ENCODE results near the gene PAIP2B. TPM values are rescaled to one million over a fixed set of nuclear protein-coding genes. Genes with fewer than 3 reads are reported as not detected.

Gene PAIP2B
- total RNA-seq, 4 donors from 2014 or later, result 20.1 to 29.8 (median 23.1) TPM

DNA sequence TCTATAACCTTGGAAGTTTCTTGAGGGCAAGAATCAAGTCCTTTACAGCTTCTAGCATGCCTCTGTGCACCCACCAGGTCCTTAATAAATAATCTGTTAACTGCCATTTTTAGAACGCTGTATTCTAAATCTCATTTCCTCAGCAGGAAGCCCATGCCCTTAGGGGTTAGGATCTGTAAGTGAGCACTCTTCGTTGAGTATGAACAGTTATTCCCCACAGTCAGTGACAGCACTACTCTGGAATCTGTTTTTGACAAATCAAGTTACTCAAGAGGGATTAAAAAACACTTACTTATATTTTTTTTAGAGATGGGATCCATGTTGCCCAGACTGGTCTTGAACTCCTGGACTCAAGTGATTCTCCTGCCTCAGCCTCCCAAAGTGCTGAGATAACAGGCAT lies 14.6 kb downstream of the PAIP2B start:
- no peak for TF ChIP-seq POLR2A (IDR thresholded peaks at IDR 0.05)
- TF ChIP-seq, protein P1, sequence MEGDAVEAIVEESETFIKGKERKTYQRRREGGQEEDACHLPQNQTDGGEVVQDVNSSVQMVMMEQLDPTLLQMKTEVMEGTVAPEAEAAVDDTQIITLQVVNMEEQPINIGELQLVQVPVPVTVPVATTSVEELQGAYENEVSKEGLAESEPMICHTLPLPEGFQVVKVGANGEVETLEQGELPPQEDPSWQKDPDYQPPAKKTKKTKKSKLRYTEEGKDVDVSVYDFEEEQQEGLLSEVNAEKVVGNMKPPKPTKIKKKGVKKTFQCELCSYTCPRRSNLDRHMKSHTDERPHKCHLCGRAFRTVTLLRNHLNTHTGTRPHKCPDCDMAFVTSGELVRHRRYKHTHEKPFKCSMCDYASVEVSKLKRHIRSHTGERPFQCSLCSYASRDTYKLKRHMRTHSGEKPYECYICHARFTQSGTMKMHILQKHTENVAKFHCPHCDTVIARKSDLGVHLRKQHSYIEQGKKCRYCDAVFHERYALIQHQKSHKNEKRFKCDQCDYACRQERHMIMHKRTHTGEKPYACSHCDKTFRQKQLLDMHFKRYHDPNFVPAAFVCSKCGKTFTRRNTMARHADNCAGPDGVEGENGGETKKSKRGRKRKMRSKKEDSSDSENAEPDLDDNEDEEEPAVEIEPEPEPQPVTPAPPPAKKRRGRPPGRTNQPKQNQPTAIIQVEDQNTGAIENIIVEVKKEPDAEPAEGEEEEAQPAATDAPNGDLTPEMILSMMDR (IDR thresholded peaks at IDR 0.05), result no peak
- H3K4me3 ChIP-seq (ENCODE audit: low read depth, poor library complexity, severe bottlenecking), result no peak overlapping the region
- DNase-seq (ENCODE audit: low spot score in 2 of 2), result no peak
- intact Hi-C loops (cut with DNase I; ENCODE audit: low total_unique reads), result no loop called here
- WGBS, 2 donors, result 51 to 59% methylated on average over 2 of the region's 2 CpGs

DNA sequence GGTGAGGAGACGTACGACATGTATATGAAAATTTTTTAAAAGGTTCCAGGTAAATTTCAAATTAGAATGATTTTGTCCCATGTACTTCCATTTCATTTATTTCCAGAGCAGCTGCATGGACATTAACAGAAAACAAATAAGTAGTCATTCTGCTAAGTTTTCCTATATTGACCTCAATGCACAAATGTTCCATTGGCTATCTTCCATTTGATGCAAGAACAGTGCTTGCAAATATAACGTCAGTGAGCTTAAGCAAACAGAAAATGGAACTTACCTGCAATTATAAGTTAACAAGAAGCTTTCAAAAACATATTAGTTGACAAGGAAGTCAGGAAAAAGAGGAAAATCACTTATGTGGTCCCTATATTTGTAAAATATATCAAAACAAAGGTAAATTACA lies 16.6 kb downstream of the PAIP2B start:
- no peak for DNase-seq (ENCODE audit: low spot score in 2 of 2)
- H3K4me3 ChIP-seq (ENCODE audit: low read depth, poor library complexity, severe bottlenecking), result no peak overlapping the region
- TF ChIP-seq, protein P1 (IDR thresholded peaks at IDR 0.05), result no peak
- no peak for TF ChIP-seq POLR2A (IDR thresholded peaks at IDR 0.05)
- 87 to 91% methylated on average over 3 of the region's 3 CpGs for WGBS, 2 donors
- intact Hi-C loops (cut with DNase I; ENCODE audit: low total_unique reads), result no loop called here

DNA sequence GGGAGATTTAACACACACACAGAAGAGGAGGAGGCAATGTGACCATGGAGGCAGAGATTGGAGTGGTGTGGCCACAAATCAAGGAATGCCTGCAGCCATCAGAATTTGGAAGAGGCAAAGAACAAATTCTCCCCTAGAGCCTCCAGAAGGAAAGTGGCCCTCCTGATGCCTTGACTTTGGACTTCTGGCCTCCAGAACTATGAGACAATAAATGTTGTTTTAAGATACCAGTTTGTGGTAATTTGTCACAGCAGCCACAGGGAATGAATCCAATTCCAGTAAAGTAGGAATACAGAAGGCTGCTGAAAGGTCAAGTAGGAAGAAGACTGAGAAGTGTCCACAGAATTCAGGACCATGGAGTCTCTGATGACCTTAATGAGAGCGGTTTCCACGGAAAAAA lies 18.1 kb downstream of the PAIP2B start:
- intact Hi-C loops (cut with DNase I; ENCODE audit: low total_unique reads), result no loop called here
- DNase-seq (ENCODE audit: low spot score in 2 of 2), result no peak
- WGBS, 2 donors, result 70 to 74% methylated on average over 2 of the region's 2 CpGs
- no peak overlapping the region for H3K4me3 ChIP-seq (ENCODE audit: low read depth, poor library complexity, severe bottlenecking)
- TF ChIP-seq, protein P1 (IDR thresholded peaks at IDR 0.05), result no peak
- no peak for TF ChIP-seq POLR2A (IDR thresholded peaks at IDR 0.05)

DNA sequence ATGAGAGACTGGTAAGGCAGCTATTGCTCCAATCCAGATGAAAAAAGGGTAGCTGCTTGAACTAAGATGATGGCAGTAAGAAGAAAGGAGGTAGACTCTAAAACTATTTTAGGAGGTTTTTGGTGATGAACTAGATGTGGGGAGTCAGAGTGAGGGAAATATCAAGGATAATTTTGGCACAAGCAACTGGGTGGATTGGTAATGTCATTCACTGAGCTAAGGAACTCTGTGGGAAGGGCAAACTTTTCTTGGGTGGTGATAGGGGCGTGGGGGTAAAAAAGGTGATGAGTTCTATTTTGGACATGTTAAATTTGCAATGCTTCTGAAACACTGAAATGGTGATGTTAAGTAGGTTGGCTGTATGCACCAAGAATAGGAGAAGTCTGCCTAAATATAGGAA lies 19.3 kb downstream of the PAIP2B start:
- H3K4me3 ChIP-seq (ENCODE audit: low read depth, poor library complexity, severe bottlenecking), result no peak overlapping the region
- DNase-seq (ENCODE audit: low spot score in 2 of 2), result no peak
- TF ChIP-seq, protein P1 (IDR thresholded peaks at IDR 0.05), result no peak
- TF ChIP-seq POLR2A (IDR thresholded peaks at IDR 0.05), result no peak
- intact Hi-C loops (cut with DNase I; ENCODE audit: low total_unique reads), result no loop called here
- 86 to 93% methylated on average over 1 of the region's 1 CpG for WGBS, 2 donors

DNA sequence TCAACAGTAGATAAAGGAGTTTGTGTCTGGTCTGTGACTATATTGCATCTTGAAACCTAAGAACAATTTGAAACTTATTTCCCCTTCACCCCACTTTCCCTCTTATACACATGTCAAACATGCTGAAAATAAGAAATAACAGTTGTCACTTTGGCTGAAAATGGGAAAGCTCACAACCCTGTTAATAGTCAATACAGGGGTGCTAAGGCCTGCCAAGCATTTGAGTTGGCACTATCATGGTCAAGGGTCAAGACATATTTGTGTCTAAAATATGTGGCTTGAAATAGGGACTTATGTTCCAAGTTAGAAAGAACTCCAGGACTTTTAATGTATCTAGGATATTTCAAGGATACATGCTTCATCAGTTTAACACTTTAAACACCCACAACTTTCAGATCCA lies 20.6 kb downstream of the PAIP2B start:
- no peak overlapping the region for H3K4me3 ChIP-seq (ENCODE audit: low read depth, poor library complexity, severe bottlenecking)
- DNase-seq (ENCODE audit: low spot score in 2 of 2), result no peak
- TF ChIP-seq POLR2A (IDR thresholded peaks at IDR 0.05), result no peak
- TF ChIP-seq, protein P1 (IDR thresholded peaks at IDR 0.05), result no peak
- intact Hi-C loops (cut with DNase I; ENCODE audit: low total_unique reads), result no loop called here

DNA sequence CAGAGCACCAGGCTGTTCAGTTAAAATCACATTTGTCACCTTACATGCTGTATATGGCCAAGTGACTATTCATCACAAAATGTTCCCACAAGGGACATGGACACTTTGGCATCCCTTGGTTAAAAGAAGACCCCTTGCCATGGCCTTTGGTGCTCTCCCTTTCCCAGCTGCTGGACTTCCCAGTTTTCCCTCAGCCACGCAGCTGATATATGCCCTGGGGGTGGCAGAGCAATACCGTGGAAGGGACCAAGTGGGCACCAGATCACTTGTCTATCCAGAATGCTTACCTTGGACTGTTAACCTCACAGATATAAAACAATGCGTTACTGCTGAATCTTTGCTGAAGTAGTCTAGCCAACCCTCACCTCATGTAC lies 35.3 kb downstream of the PAIP2B start:
- no peak overlapping the region for H3K4me3 ChIP-seq (ENCODE audit: low read depth, poor library complexity, severe bottlenecking)
- WGBS, 2 donors, result 72 to 82% methylated on average over 3 of the region's 3 CpGs
- no peak for TF ChIP-seq POLR2A (IDR thresholded peaks at IDR 0.05)
- TF ChIP-seq, protein P1 (IDR thresholded peaks at IDR 0.05), result no peak
- intact Hi-C loops (cut with DNase I; ENCODE audit: low total_unique reads), result no loop called here
- DNase-seq (ENCODE audit: low spot score in 2 of 2), result no peak
